CD4-positive, alpha-beta T cell treated with Interleukin-17A for 4 hours (primary cell): ENCODE measurements around the gene OR51A2.
"Not testable (repeated sequence)": the region's sequence is repeated elsewhere in the genome, so short reads cannot be mapped to it uniquely, and the experiment has no call there.

Experiments
- DNase-seq: peaks from one replicate; pipeline ENCODE4 v3.0.0-alpha.2; 2020; ENCODE audit warnings: mixed read lengths

Gene OR51A2

GRCh38 chr11:4955613-4956012, at the start of gene OR51A2:
TSS of gene OR51A2 (minus strand) at chr11:4955713. CDS start at chr11:4955713, 0 bp downstream.
- not testable (repeated sequence) for DNase-seq

GRCh38 chr11:5004424-5005274, 49.1 kb upstream of the OR51A2 start:
- no peak for DNase-seq

GRCh38 chr11:4994551-4994950, 39.0 kb upstream of the OR51A2 start, which contains the start of gene OR51L1:
TSS of gene OR51L1 (plus strand) at chr11:4994851. CDS start at chr11:4998983, 4,132 bp downstream.
- no peak for DNase-seq

- no peak for DNase-seq
Observed at GRCh38 chr11:4991060-4991459, 35.5 kb upstream of the OR51A2 start.

GRCh38 chr11:4983841-4984240, 28.3 kb upstream of the OR51A2 start:
- DNase-seq, result no peak

GRCh38 chr11:4982678-4983077, 27.2 kb upstream of the OR51A2 start:
- DNase-seq, result no peak

GRCh38 chr11:4979036-4979435, 23.5 kb upstream of the OR51A2 start:
- DNase-seq, result no peak

GRCh38 chr11:4975436-4975835, 19.9 kb upstream of the OR51A2 start:
- no peak for DNase-seq

GRCh38 chr11:4962816-4963215, 7.3 kb upstream of the OR51A2 start:
- DNase-seq, result no peak

GRCh38 chr11:4960877-4961276, 5.4 kb upstream of the OR51A2 start:
- DNase-seq, result no peak

GRCh38 chr11:4957396-4957795, 1.9 kb upstream of the OR51A2 start:
- DNase-seq, result no peak

- no peak for DNase-seq
Observed at GRCh38 chr11:4947505-4947904, 8.0 kb downstream of the OR51A2 start, which contains the start of gene OR51A4. TSS of gene OR51A4 (minus strand) at chr11:4947605. CDS start at chr11:4947100, 505 bp downstream.

GRCh38 chr11:4936745-4937144, 18.8 kb downstream of the OR51A2 start:
- DNase-seq, result no peak

- no peak for DNase-seq
Observed at GRCh38 chr11:4932751-4933150, 22.8 kb downstream of the OR51A2 start.

- DNase-seq, result no peak
Observed at GRCh38 chr11:4926608-4927007, 28.9 kb downstream of the OR51A2 start.

- DNase-seq, result no peak
Observed at GRCh38 chr11:4924239-4924638, 31.3 kb downstream of the OR51A2 start, which contains the start of gene OR51G1. TSS of gene OR51G1 (minus strand) at chr11:4924339. CDS start at chr11:4924339, 0 bp downstream.

GRCh38 chr11:4922304-4922703, 33.2 kb downstream of the OR51A2 start:
- no peak for DNase-seq

GRCh38 chr11:4921796-4922195, 33.7 kb downstream of the OR51A2 start:
- no peak for DNase-seq

- no peak for DNase-seq
Observed at GRCh38 chr11:4919250-4919649, 36.3 kb downstream of the OR51A2 start, which contains the start of gene OR51G2. TSS of gene OR51G2 (minus strand) at chr11:4919350. CDS start at chr11:4915663, 3,687 bp downstream.

GRCh38 chr11:4916581-4916980, 38.9 kb downstream of the OR51A2 start:
- DNase-seq, result no peak
